Hypothalamus (tissue), 51 donors: ENCODE data around the gene KIAA0513.
A peak's percentile ranks its signal among the peaks of the same experiment; 100 is the strongest.
"Not testable (repeated sequence)": the region's sequence is repeated elsewhere in the genome, so short reads cannot be mapped to it uniquely, and the experiment has no call there.

ENCODE experiments used
- DNase-seq, 51 donors: peaks; one replicate each; lab custom pipeline; 2025; lab: John Stamatoyannopoulos, UW

Gene KIAA0513

DNA sequence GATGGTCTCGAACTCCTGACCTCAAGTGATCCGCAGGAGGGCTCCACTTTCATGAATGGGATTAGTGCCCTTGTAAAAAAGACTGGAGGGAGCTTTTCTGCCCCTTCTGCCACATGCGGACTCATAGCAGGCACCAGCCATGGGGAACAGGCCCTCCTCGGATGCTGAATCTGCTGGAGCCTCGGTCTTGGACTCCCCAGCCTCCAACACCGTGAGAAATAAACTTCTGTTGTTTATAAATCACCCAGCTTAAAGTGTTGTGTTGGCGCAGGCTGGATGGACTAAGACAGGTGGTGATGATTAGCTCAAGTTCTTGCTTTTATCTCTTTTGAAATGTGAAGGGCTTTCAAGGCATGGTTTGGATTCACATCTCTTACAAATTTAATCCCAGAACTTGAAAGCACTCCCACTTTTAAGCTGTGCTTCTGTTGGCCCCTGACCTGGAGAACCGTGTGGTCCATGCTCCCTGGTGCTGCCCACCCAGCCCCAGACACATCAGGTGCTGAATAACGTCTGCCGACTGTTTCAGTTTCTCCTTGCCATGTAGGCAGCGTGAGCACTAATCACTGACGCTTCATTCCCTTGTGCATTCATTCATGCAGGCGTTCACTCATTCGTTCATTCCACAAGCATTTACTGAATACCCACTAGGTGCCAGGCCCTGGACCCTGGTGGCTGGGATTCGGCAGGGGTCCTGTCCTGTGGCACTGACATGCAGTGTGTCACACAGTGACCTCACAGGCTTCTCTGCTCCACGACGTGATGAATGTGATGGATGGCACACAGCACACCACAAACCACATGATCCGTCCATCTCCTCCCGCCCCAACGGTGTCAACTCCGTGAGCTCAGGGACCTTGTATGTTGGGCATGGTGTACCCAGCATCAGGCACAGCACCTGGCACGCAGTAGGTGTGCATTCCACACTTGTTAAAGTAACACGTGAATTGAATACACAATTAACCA lies 75.8 kb downstream of the KIAA0513 start:
- no peak for DNase-seq

GRCh38 chr16:85104147-85104546 lies 76.6 kb downstream of the KIAA0513 start:
- no peak for DNase-seq

DNA sequence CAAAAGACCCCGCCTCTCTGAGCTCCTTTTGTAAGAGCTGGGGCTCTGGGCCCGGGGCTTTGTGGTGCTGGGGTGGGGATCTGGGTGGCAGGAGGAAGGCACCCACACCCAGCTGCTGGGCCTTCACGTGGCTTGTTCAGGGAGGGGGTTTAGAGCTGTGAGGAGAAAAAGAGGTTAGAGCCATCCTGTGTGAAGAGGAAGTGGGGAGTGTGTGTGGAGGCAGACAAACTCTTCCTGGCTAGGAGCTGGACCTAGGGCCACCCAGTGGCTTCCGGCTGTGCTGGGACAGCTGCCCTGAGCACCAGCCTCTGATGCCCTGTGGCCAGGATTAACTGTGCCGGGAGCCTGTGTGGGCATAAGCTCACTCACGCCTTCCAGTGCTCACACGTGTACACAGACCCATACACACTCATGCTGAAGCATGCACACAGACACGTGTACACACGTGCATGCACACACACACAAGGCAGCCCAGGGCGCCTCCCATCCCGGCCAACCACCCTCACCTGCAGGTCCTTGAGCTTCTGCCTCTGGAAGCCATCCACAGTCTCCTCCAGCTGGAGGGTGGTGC lies 77.3 kb downstream of the KIAA0513 start:
- peak in 19 of 51 donors; percentile 9 to 51 (median 27) for DNase-seq

DNA sequence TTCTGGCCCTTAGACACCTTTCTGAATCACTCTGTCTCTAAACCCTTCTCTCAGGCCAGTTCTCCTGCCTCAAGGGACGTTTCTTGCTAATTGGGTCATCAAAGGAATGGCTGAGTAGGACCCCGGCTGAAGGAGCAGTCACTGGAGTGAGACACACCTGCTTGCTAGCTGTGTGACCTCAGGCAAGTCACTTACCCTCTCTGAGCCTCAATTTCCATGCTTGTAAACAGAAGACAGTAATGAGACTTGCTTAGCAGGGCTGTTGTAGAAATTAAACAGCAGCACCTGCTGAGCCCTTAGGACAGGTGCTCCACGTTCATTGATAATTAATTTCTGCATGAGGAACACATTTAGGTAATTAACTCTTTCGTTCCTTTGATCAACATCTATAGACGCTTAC lies 77.9 kb downstream of the KIAA0513 start:
- no peak for DNase-seq

DNA sequence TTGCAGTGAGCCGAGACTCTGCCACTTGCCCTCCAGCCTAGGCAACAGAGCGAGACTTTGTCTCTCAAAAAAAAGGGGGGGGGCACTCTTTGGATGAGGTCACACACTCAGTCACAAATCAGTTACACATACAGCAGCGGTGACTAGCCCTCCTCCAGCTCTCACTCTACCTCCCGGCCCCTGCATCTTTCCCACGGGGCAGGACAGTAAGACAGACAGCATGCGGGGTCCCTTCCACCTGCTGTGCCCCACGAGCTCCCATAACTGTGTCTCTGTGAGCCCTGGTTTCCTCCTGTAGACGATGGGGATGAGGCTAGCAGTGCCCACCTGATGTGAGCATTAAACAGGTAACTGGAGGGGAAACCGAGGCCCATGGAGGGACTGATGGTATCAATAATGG lies 79.5 kb downstream of the KIAA0513 start:
- DNase-seq, result no peak

GRCh38 chr16:85107532-85107931 lies 79.9 kb downstream of the KIAA0513 start:
- DNase-seq, result no peak

GRCh38 chr16:85110105-85110504 lies 82.5 kb downstream of the KIAA0513 start:
- no peak for DNase-seq

DNA sequence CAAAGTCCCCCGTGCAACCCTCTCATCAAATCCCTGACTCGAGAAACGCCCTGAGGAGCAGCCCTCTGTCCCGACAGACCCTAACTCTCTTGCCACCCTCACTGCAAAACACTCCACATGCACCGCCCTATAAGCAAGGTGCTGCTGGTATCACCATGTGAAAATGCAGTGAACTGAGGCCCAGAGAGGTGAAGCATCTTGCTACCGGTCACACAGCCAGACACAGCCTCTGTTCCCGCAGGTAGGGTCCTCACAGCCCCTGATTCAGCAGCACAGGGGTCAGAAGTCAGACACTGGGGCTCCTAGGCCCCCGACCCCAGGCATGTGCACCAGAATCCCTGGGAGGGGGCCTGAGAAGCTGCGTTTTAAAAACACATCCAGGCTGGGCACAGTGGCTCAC lies 83.6 kb downstream of the KIAA0513 start:
- DNase-seq, result no peak

DNA sequence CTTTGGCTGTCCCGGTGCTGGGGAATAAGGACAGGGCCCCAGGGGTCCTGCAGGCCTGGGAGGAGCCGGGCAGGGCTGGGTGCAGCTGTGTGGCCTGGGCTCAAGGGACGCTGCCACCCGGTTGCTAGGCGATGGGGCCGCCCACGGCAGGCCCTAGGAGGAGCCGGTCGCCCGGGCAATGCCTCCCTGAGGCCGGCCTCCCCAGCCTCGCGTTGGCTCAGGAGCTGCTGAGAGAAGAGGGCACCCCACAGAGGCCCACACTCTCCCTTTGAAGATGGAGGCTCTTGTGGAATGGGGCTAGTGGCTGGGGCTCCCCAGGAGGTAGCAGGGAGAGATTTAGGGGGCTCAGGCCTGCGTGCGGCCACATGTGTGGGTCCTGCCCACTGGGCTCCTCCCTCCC lies 84.8 kb downstream of the KIAA0513 start, which contains the start of gene CIBAR2:
CIBAR2 (minus strand) TSS at position 109 of the 400 bp plus-strand sequence. CDS start 120 bp downstream, outside the sequence.
- peak in 3 of 51 donors; percentile 6 to 25 (median 19) for DNase-seq

GRCh38 chr16:85113168-85113733 lies 85.7 kb downstream of the KIAA0513 start:
- no peak for DNase-seq

GRCh38 chr16:85113913-85114312 lies 86.3 kb downstream of the KIAA0513 start:
- no peak for DNase-seq

GRCh38 chr16:85114909-85115567 lies 87.4 kb downstream of the KIAA0513 start:
- DNase-seq, result peak in 49 of 51 donors; percentile 11 to 88 (median 64)

DNA sequence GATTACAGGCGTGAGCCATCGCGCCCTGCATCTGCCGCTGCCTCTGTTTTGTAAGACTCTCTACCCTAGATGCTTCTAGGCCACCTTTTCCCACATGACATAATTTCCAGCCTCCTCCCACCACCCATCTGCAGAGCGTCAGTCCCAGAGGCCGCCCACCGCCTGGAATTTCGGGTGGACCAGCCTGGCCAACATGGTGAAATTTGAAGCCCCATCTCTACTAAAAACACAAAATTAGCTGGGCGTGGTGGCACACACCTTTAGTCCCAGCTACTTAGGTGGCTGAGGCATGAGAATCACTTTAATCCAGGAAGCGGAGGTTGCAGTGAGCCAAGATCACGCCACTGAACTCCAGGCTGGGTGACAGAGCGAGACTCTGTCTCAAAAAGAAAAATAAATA lies 89.8 kb downstream of the KIAA0513 start:
- DNase-seq, result no peak

GRCh38 chr16:85120006-85120340 lies 92.4 kb downstream of the KIAA0513 start:
- no peak for DNase-seq

DNA sequence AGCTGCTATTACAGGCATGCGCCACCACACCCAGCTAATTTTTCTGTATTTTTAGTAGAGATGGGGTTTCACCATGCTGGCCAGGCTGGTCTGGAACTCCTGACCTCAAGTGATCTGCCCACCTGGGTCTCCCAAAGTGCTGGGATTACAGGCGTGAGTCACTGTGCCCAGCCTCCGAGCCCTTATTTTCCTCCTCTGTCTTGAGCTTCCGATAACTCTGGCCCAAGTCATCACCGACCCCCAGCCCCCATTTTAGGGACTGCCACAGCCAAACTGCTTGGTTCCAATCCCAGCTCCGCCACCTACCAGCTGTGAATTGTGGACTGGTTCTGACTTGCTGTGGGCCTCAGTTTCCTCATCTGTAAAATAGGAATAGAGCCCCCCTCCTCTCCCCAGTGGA lies 95.8 kb downstream of the KIAA0513 start:
- DNase-seq, result not testable (repeated sequence)

GRCh38 chr16:85123891-85124635 lies 96.5 kb downstream of the KIAA0513 start:
- peak in 38 of 51 donors; percentile 6 to 80 (median 58) for DNase-seq

DNA sequence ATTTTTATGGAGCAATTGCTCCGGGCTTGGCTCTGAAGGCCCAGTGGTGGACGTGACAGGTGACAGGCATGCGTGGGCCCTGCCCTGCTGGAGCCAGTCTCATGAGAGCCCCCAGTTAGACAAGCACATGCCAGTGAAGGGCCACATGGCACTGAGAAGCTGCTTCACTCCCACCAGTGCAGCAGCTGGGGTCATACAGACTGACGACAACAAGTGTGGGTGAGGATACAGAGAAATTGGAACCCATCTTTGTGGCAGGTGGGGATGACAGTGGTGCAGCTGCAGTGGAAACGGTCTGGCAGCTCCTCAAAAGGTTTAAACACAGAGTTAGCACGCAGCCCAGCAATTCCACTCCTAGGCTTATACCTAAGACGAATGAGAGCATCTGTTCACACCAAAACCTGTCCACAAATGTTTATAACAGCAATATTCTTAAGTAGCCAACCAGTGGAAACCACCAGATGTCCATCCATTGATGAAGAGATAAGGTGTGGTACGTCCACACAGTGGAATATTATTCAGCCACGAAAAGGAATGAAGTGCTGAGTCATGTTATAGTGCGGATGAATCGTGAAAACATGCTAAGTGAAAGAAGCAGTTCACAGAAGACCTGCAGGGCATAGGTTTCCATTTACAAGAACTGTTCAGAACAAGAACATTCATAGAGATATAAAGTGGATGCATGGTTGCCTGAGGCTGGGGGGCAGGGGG lies 97.2 kb downstream of the KIAA0513 start:
- DNase-seq, result no peak

DNA sequence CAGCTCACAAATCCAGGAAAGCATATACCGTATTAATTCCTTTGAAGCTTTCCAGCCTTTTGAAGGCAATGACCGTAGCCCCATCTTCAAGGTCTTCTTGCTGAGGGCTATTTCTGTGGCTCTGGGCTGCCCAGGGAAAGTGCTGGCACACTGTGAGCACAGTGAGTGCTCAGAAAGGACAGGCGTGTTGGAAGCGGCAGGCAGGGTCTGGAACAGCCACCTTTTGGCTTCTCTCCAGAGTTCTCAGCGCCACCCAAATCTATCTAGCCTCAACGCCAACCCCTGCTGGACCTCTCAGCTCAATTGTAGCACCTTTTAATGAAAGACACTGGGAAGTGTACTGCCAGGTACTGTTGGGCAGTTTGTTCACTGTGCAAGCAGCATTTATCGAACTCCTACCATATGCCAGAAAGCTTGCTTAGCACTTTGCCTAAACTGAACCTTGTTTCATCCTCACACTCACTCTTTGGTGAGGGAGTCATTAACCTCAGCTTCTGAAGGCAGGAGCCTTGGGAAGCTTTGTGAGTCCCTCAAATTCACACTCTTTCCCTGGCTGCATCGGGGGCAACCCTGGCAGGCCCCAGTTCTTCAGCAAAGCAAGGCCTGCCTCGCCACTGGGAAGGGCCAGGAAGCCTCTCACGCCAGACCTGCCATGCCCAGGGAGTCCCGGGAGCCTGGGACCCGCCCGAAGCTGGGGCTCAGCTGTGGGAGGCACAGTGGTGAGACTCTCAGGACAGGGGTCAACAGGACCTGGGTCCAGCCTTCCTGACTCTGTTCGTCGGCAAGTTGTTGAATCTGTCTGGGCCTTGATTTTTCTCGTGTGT lies 98.2 kb downstream of the KIAA0513 start:
- DNase-seq, result peak in 5 of 51 donors; percentile 5 to 28 (median 19)

- DNase-seq, result no peak
These were observed 98.8 kb downstream of the KIAA0513 start for GRCh38 chr16:85126394-85126704.
